Chondrocyte (in vitro differentiated cells): ENCODE data around the gene GIMAP2. TPM values are rescaled to one million over a fixed set of nuclear protein-coding genes. Genes with fewer than 3 reads are reported as not detected.

Experiments
- DNase-seq: peaks from one replicate; pipeline ENCODE4 v3.0.0; 2021; ENCODE audit warnings: mixed read lengths, low spot score
- H3K27ac Mint-ChIP-seq: one replicate; pipeline ENCODE4 v1.8.0; 2021; ENCODE audit warnings: mild to moderate bottlenecking, moderate library complexity, mixed read lengths; ENCODE audit not compliant: unreplicated experiment
- H3K27me3 Mint-ChIP-seq: 2 replicates; pipeline ENCODE4 v1.8.0; 2021; ENCODE audit warnings: low read depth, mixed read lengths
- H3K36me3 Mint-ChIP-seq: 2 replicates; pipeline ENCODE4 v1.8.0; 2021; ENCODE audit warnings: low read depth, mixed read lengths
- H3K4me1 Mint-ChIP-seq: 2 replicates; pipeline ENCODE4 v1.8.0; 2021; ENCODE audit warnings: low read depth, mild to moderate bottlenecking, mixed read lengths
- H3K4me3 Mint-ChIP-seq: one replicate; pipeline ENCODE4 v1.8.0; 2021; ENCODE audit warnings: mild to moderate bottlenecking, moderate library complexity, mixed read lengths; ENCODE audit not compliant: unreplicated experiment
- H3K9me3 Mint-ChIP-seq: 2 replicates; pipeline ENCODE4 v1.8.0; 2021; ENCODE audit warnings: low read depth, mixed read lengths
- total RNA-seq: library from RNA; stranded (reverse); gene quantifications from 3 replicates; pipeline ENCODE4 v1.2.1, GENCODE V29; 2021
- TF ChIP-seq, protein P1 (sequence below): fragments of 200-600 bp; sonication (generic); IDR thresholded peaks from 2 replicates; pipeline ENCODE4 v1.5.0; 2021; ENCODE audit warnings: antibody characterized with exemption, mild to moderate bottlenecking, moderate library complexity

The GIMAP2 gene
- total RNA-seq, 1 donor from 2014 or later: not detected

DNA sequence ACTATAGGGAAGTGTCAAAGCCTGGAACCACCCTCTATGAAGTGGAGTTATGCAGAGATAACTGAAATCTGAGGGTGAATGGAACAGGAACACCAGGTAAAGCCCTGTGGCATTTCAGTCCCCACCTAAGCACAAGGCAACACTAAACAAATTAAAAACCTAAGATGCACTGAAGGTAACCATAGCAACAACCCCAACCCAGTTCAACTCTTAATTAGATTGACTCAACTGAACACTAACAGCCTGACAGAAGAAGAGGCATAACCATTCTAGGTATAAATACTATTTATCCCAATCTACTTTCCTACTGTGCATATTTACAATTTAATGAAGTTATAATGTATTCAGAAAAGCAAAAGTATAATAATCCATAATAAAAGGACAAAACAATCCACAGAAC is 42.5 kb downstream of the GIMAP2 start:
- Mint-ChIP-seq H3K27ac (no peak overlapping the region), H3K4me3 (no peak overlapping the region), H3K27me3 (no peaks in the 10 kb centered on the region), H3K9me3 (peaks cover 23% of the 10 kb centered on the region), H3K4me1 (no peaks in the 10 kb centered on the region), H3K36me3 (no peaks in the 10 kb centered on the region)
- DNase-seq: no peak
- TF ChIP-seq, protein P1, sequence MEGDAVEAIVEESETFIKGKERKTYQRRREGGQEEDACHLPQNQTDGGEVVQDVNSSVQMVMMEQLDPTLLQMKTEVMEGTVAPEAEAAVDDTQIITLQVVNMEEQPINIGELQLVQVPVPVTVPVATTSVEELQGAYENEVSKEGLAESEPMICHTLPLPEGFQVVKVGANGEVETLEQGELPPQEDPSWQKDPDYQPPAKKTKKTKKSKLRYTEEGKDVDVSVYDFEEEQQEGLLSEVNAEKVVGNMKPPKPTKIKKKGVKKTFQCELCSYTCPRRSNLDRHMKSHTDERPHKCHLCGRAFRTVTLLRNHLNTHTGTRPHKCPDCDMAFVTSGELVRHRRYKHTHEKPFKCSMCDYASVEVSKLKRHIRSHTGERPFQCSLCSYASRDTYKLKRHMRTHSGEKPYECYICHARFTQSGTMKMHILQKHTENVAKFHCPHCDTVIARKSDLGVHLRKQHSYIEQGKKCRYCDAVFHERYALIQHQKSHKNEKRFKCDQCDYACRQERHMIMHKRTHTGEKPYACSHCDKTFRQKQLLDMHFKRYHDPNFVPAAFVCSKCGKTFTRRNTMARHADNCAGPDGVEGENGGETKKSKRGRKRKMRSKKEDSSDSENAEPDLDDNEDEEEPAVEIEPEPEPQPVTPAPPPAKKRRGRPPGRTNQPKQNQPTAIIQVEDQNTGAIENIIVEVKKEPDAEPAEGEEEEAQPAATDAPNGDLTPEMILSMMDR: no peak

DNA sequence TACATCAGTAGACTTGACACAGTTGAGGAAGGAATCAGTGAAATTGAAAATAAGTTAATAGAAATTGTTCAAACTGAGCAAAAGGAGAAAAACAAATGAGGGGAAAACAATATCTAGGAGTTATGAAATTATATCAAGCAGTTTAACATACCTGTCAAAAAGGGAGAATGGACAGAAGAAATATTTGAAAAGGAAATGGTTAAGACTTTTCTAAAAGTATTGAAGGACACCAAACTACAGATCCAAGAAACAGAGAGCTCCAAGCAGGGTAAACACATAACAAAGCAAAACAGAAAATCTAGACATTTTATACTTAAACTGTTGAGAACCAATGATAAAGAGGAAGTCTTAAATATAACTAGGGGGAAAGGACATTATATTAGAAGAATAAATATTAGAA is 43.1 kb downstream of the GIMAP2 start:
- Mint-ChIP-seq H3K4me1 (no peaks in the 10 kb centered on the region), H3K27ac (no peak overlapping the region), H3K9me3 (peaks cover 23% of the 10 kb centered on the region), H3K36me3 (no peaks in the 10 kb centered on the region), H3K27me3 (no peaks in the 10 kb centered on the region), H3K4me3 (no peak overlapping the region)
- DNase-seq: no peak
- TF ChIP-seq, protein P1: no peak

DNA sequence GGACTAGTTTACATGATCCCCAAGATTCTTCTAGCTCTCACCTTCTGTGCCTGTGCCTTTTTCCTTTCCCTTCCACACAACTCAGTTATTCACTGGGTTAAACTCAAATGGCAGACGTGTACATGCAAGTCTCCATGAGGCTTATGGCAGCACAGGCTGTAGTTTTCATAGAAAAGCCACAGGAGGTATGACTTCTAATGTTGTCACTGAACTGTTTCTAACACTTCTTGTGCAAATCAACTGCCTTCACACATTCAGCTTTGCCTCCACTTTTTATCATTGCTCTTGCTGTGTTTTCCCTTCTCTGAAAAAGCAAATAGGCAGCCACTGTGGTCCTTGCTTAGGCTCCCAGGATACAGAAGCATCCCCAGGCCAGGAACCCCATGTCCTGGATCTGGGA is 46.4 kb downstream of the GIMAP2 start:
- DNase-seq: no peak
- H3K36me3 Mint-ChIP-seq: no peaks in the 10 kb centered on the region
- TF ChIP-seq, protein P1: no peak
- H3K9me3 Mint-ChIP-seq: peaks cover 15% of the 10 kb centered on the region
- no peak overlapping the region for H3K4me3 Mint-ChIP-seq
- peaks cover 2% of the 10 kb centered on the region for H3K27me3 Mint-ChIP-seq
- no peak overlapping the region for H3K27ac Mint-ChIP-seq
- no peaks in the 10 kb centered on the region for H3K4me1 Mint-ChIP-seq

DNA sequence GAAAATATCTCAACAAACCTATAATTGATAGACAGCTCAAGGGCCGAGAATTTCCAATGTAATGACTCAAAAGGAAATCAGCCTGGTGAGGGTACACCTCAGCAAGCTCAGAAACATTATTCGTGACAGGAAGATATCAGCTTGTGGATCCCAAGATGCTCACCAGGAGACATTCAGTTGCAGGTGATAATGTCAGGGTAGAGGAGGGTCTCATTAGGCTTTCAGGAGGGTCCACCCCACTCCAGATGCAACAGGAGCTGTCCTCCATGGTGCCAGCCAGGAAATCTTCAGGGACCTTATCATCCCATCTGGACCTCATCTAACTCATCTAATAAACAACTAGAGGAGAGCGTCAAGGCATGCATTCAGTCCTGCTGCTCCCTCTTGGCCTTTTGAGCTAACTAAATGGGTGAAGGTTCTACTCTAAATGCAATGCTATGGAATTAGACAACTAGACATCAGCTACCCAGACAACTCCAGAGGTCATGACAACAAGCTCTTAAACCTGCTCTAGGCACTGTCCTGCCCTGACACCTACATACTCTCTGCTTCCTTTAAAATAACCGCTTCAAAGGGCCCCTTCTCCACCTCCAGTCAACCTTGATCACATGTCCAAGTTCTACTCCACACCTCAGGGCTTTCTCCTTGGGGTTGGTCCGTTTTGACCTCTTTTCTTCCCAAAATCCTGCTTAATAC is 47.4 kb downstream of the GIMAP2 start:
- H3K27ac Mint-ChIP-seq: no peak overlapping the region
- H3K9me3 Mint-ChIP-seq: peaks cover 11% of the 10 kb centered on the region
- peaks cover 2% of the 10 kb centered on the region for H3K27me3 Mint-ChIP-seq
- H3K4me3 Mint-ChIP-seq: no peak overlapping the region
- TF ChIP-seq, protein P1: no peak
- no peak for DNase-seq
- H3K36me3 Mint-ChIP-seq: no peaks in the 10 kb centered on the region
- no peaks in the 10 kb centered on the region for H3K4me1 Mint-ChIP-seq

DNA sequence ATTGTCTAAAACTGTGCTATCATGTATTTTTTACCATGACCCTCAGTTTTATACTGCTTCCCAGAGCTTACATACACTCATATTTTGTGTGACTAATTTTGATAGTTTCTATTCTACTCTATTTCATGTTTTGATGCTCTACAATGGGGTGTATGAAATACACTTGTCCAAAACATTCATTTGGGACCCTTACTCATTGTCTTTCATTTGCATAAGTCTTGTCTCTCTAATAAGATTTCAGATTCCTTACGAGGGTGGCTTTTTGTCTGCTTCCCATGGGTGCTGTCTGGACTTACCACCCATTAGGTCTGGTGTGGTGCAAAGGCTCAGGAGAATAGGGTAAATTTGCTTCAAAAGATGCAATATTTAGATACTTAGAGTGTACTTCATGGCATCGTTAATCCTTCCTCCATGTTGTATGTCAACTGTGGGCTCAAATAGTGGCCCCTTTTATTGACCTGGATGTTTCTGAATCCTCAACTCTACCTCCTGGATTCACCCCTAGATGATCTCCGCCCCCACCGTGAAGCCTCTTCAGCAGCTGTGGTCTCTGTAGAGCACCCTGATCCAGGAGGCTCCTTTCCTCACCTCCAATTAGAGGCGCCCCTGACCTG is 48.1 kb downstream of the GIMAP2 start:
- peaks cover 4% of the 10 kb centered on the region for H3K9me3 Mint-ChIP-seq
- no peak overlapping the region for H3K27ac Mint-ChIP-seq
- no peaks in the 10 kb centered on the region for H3K36me3 Mint-ChIP-seq
- TF ChIP-seq, protein P1: no peak
- H3K4me3 Mint-ChIP-seq: no peak overlapping the region
- DNase-seq: no peak
- H3K4me1 Mint-ChIP-seq: no peaks in the 10 kb centered on the region
- H3K27me3 Mint-ChIP-seq: peaks cover 6% of the 10 kb centered on the region
